Measurements from ENCODE around the gene FKBP4. TPM values are rescaled to one million over a fixed set of nuclear protein-coding genes. Genes with fewer than 3 reads are reported as not detected.

The FKBP4 gene
- total and polyA plus RNA-seq, 2 donors (not counting 1 experiment from before 2014, with no cell fraction given) = 19.3 to 56.7 TPM

GRCh38 chr12:2764398-2764797 is 30.4 kb upstream of the FKBP4 start:
- Histone ChIP-seq H3K27ac (ENCODE audit: low read length in 2 of 2) (no peak overlapping the region), H2AFZ (ENCODE audit: insufficient read depth, low read depth, low read length, poor library complexity, severe bottlenecking) (no peak overlapping the region), H4K20me1 (ENCODE audit: control insufficient read depth, insufficient read depth, low read length, poor library complexity, severe bottlenecking) (no peaks in the 10 kb centered on the region), H3K4me1 (ENCODE audit: control insufficient read depth in 2 of 2, insufficient read depth in 2 of 2, low read length in 2 of 2) (no peaks in the 10 kb centered on the region), H3K9ac (ENCODE audit: low read length) (no peak overlapping the region), H3K36me3 (replicated peaks in 1 of 2; ENCODE audit: control extremely low read depth in 1 of 2, control insufficient read depth in 1 of 2, extremely low read depth in 1 of 2, insufficient read depth in 2 of 2, low read length in 1 of 2) (no peaks in the 10 kb centered on the region), H3K79me2 (ENCODE audit: control insufficient read depth, insufficient read depth, low read length) (no peaks in the 10 kb centered on the region), H3K9me3 (ENCODE audit: control extremely low read depth in 1 of 3, control insufficient read depth in 2 of 3, insufficient read depth in 1 of 3, low read length in 2 of 3) (no peaks in the 10 kb centered on the region), H3K4me3 (ENCODE audit: control extremely low read depth in 1 of 5, extremely low read depth in 1 of 5, insufficient read depth in 1 of 5, low read depth in 2 of 5, low read length in 4 of 5) (no peak overlapping the region), H3K27me3 (replicated peaks in 1 of 4; ENCODE audit: control extremely low read depth in 1 of 4, control insufficient read depth in 3 of 4, insufficient read depth in 4 of 4, low read length in 3 of 4) (no peaks in the 10 kb centered on the region), H3K4me2 (replicated peaks; ENCODE audit: low read depth, low read length, poor library complexity, severe bottlenecking) (no peak overlapping the region)
- Mint-ChIP-seq H3K27me3 (no peaks in the 10 kb centered on the region), H3K27ac (no peak overlapping the region), H3K4me1 (no peaks in the 10 kb centered on the region), H3K4me3 (no peak overlapping the region), H3K9me3 (ENCODE audit: insufficient read depth) (no peaks in the 10 kb centered on the region)
- TF ChIP-seq EZH2 (IDR thresholded peaks at IDR 0.05; ENCODE audit: borderline replicate concordance, insufficient read depth, low read depth, low read length, poor library complexity, severe bottlenecking) (no peak), CTCF (IDR thresholded peaks at IDR 0.05) (no peak)
- ChIA-PET CTCF (no interaction called here), POLR2A (no interaction called here)
- DNase-seq = no peak
- no peak for ATAC-seq (ENCODE audit: low read depth)
- intact Hi-C loops (cut with micrococcal nuclease) = no loop called here

- H4K20me1 ChIP-seq (ENCODE audit: control insufficient read depth, insufficient read depth, low read length, poor library complexity, severe bottlenecking) = no peaks in the 10 kb centered on the region
- H2AFZ ChIP-seq (ENCODE audit: insufficient read depth, low read depth, low read length, poor library complexity, severe bottlenecking) = no peak overlapping the region
- H3K4me1 ChIP-seq (ENCODE audit: control insufficient read depth in 2 of 2, insufficient read depth in 2 of 2, low read length in 2 of 2) = no peaks in the 10 kb centered on the region
- intact Hi-C loops (cut with micrococcal nuclease) = no loop called here
- no peaks in the 10 kb centered on the region for H3K36me3 ChIP-seq (replicated peaks in 1 of 2; ENCODE audit: control extremely low read depth in 1 of 2, control insufficient read depth in 1 of 2, extremely low read depth in 1 of 2, insufficient read depth in 2 of 2, low read length in 1 of 2)
- no peaks in the 10 kb centered on the region for H3K4me1 Mint-ChIP-seq
- DNase-seq (no peak), ATAC-seq (ENCODE audit: low read depth) (no peak)
- H3K9ac ChIP-seq (ENCODE audit: low read length) = no peak overlapping the region
- H3K79me2 ChIP-seq (ENCODE audit: control insufficient read depth, insufficient read depth, low read length) = no peaks in the 10 kb centered on the region
- 97% methylated on average over 3 of the region's 4 CpGs for WGBS (ENCODE audit: insufficient coverage)
- H3K27ac Mint-ChIP-seq = no peak overlapping the region
- no peak overlapping the region for H3K4me3 ChIP-seq (ENCODE audit: control extremely low read depth in 1 of 5, extremely low read depth in 1 of 5, insufficient read depth in 1 of 5, low read depth in 2 of 5, low read length in 4 of 5)
- no peak for TF ChIP-seq EZH2 (IDR thresholded peaks at IDR 0.05; ENCODE audit: borderline replicate concordance, insufficient read depth, low read depth, low read length, poor library complexity, severe bottlenecking)
- no peak for TF ChIP-seq CTCF (IDR thresholded peaks at IDR 0.05)
- no peaks in the 10 kb centered on the region for H3K9me3 Mint-ChIP-seq (ENCODE audit: insufficient read depth)
- H3K27ac ChIP-seq (ENCODE audit: low read length in 2 of 2) = no peak overlapping the region
- ChIA-PET POLR2A (no interaction called here), CTCF (no interaction called here)
- H3K9me3 ChIP-seq (ENCODE audit: control extremely low read depth in 1 of 3, control insufficient read depth in 2 of 3, insufficient read depth in 1 of 3, low read length in 2 of 3) = peaks cover 0 to under 1% (median 0%) of the 10 kb centered on the region in 3 donors
- H3K27me3 ChIP-seq (replicated peaks in 1 of 4; ENCODE audit: control extremely low read depth in 1 of 4, control insufficient read depth in 3 of 4, insufficient read depth in 4 of 4, low read length in 3 of 4) = no peaks in the 10 kb centered on the region
- H3K4me2 ChIP-seq (replicated peaks; ENCODE audit: low read depth, low read length, poor library complexity, severe bottlenecking) = no peak overlapping the region
- H3K4me3 Mint-ChIP-seq = no peak overlapping the region
- no peaks in the 10 kb centered on the region for H3K27me3 Mint-ChIP-seq
Measured at GRCh38 chr12:2765052-2765451, 29.7 kb upstream of the FKBP4 start.

Data from B cell (primary cell).